Nephron (organoid): ENCODE measurements around the gene TAB3.
A peak's percentile ranks its signal among the peaks of the same experiment; 100 is the strongest.

Experiments
- H3K27ac Mint-ChIP-seq, 3 experiments: 2 replicates each; pipeline ENCODE4 v1.8.0; 2020; ENCODE audit warnings: mixed read lengths in 3 of 3, mild to moderate bottlenecking in 2 of 3, moderate library complexity in 1 of 3
- H3K27me3 Mint-ChIP-seq: 2 replicates; pipeline ENCODE4 v1.8.0; 2021; ENCODE audit warnings: low read depth, mild to moderate bottlenecking, moderate library complexity, mixed read lengths
- H3K36me3 Mint-ChIP-seq: 2 replicates; pipeline ENCODE4 v1.8.0; 2020; ENCODE audit warnings: low read depth, mixed read lengths
- H3K4me1 Mint-ChIP-seq: 2 replicates; pipeline ENCODE4 v1.8.0; 2020; ENCODE audit warnings: mixed read lengths
- H3K4me3 Mint-ChIP-seq, 3 experiments: 2 replicates each; pipeline ENCODE4 v1.8.0; 2020; ENCODE audit warnings: mild to moderate bottlenecking in 3 of 3, mixed read lengths in 3 of 3, moderate library complexity in 2 of 3
- H3K9me3 Mint-ChIP-seq: 2 replicates; pipeline ENCODE4 v1.8.0; 2020; ENCODE audit warnings: mixed read lengths
- CTCF ChIP-seq, 3 experiments: fragments of 200-600 bp; sonication (generic); IDR thresholded peaks; one replicate each; pipeline ENCODE4 v1.5.0; 2021; ENCODE audit warnings: antibody characterized with exemption in 3 of 3; ENCODE audit not compliant: unreplicated experiment in 3 of 3

TAB3 gene

DNA sequence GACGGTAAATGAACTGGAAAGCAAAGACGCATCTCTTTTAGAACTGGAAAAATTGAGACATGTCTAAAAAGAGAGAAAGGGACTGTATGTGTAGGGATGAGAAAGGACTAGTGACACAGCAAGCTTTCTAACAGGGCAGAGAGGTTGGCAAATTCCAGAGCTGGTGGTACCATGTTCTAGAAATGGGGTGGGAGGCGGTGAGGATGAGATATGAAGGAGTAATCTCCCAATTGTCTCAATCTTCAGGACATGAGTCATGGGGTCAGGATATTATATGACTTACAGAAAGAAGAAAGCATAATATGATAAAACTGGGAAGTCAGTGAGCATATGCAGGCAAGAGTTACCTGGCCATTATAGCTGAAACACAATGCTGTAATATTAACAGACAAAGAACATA lies 14.2 kb downstream of the TAB3 start:
- Mint-ChIP-seq H3K27ac (no peak overlapping the region), H3K36me3 (no peaks in the 10 kb centered on the region), H3K27me3 (no peaks in the 10 kb centered on the region), H3K9me3 (peaks cover 2% of the 10 kb centered on the region), H3K4me3 (no peak overlapping the region), H3K4me1 (no peaks in the 10 kb centered on the region)
- TF ChIP-seq CTCF (IDR thresholded peaks at IDR 0.05; ENCODE audit: unreplicated experiment in 3 of 3): no peak

DNA sequence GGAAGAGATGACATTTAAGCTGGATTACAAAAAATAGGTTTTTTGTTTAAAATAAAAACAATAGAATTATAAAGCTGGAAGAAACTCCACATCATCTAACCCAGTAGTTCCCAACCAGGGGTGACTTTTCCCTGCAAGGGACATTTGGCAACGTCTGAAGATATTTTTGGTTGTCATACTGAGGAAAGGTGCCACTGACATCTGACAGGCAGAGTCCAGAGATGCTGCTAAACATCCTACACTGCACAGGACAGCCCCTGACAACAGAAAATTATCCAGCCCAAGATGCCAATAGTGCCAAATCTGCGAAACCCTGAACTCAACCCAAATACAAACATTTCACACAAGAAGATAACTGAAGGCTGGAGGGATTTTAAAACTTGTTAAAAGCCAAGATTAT lies 18.5 kb downstream of the TAB3 start:
- Mint-ChIP-seq H3K27ac (no peak overlapping the region), H3K36me3 (peaks cover 12% of the 10 kb centered on the region), H3K4me1 (peaks cover 2% of the 10 kb centered on the region), H3K4me3 (no peak overlapping the region), H3K27me3 (no peaks in the 10 kb centered on the region), H3K9me3 (peaks cover 2% of the 10 kb centered on the region)
- TF ChIP-seq CTCF (IDR thresholded peaks at IDR 0.05; ENCODE audit: unreplicated experiment in 3 of 3): no peak

DNA sequence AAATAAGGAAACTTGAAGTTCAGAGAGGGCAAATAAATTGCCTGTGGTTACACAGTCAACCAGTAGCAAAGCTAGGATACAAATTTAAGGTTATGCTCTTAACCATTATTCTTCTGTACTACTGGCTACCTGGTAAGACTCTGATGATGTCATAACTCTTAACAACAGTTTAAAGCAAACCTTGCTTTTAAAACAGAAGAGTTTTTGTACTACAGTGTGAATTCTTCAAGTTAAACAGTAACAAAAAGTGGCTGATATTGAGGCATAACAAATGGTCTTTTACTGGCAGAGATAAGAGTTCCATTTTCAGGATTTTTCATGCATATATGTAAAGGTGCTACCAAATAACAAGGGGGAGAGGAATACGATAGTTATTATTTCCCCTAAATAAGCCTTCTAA lies 23.4 kb downstream of the TAB3 start:
- Mint-ChIP-seq H3K9me3 (no peaks in the 10 kb centered on the region), H3K27me3 (no peaks in the 10 kb centered on the region), H3K36me3 (peaks cover 12% of the 10 kb centered on the region), H3K4me1 (peaks cover 19% of the 10 kb centered on the region), H3K4me3 (no peak overlapping the region), H3K27ac (peak overlapping the region; percentile 70 to 92 (median 80))
- TF ChIP-seq CTCF (IDR thresholded peaks at IDR 0.05; ENCODE audit: unreplicated experiment in 3 of 3): no peak

DNA sequence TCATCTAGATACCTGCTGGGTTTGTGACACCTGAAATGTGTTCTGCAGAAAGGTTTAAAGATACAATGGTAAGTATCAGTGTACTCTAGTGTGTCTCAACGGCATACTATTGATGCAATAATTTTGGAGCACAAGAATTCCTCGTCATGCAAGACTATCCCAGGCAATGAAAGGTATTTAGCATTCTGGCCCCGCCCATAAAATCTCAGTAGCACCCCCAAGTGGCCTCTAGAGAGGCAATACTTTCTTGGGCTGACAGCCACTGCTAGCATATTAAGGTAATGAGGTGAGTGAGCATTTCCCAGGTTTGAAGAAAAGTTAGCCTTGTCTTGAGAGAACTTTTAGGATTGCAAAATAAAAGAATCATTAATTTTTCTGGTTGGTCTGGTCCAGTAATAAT lies 24.0 kb downstream of the TAB3 start:
- Mint-ChIP-seq H3K4me1 (peaks cover 19% of the 10 kb centered on the region), H3K27ac (peak overlapping the region; percentile 70 to 92 (median 80)), H3K27me3 (no peaks in the 10 kb centered on the region), H3K9me3 (no peaks in the 10 kb centered on the region), H3K36me3 (peaks cover 14% of the 10 kb centered on the region), H3K4me3 (no peak overlapping the region)
- TF ChIP-seq CTCF (IDR thresholded peaks at IDR 0.05; ENCODE audit: unreplicated experiment in 3 of 3): no peak

GRCh38 chrX:30864383-30864785 lies 24.7 kb downstream of the TAB3 start:
- TF ChIP-seq CTCF (IDR thresholded peaks at IDR 0.05; ENCODE audit: unreplicated experiment in 3 of 3): no peak
- no peaks in the 10 kb centered on the region for H3K27me3 Mint-ChIP-seq
- H3K4me3 Mint-ChIP-seq: no peak overlapping the region
- H3K9me3 Mint-ChIP-seq: no peaks in the 10 kb centered on the region
- H3K27ac Mint-ChIP-seq: peak overlapping the region; percentile 70 to 92 (median 80)
- peaks cover 19% of the 10 kb centered on the region for H3K4me1 Mint-ChIP-seq
- H3K36me3 Mint-ChIP-seq: peaks cover 19% of the 10 kb centered on the region

- H3K4me3 Mint-ChIP-seq: no peak overlapping the region
Measured at GRCh38 chrX:30863974-30864373, 25.1 kb downstream of the TAB3 start.

More at GRCh38 chrX:30863974-30864373, 25.1 kb downstream of the TAB3 start:
- Mint-ChIP-seq H3K36me3 (peaks cover 21% of the 10 kb centered on the region), H3K27me3 (no peaks in the 10 kb centered on the region), H3K4me1 (peaks cover 19% of the 10 kb centered on the region), H3K27ac (peak overlapping the region; percentile 70 to 92 (median 80)), H3K9me3 (no peaks in the 10 kb centered on the region)
- TF ChIP-seq CTCF (IDR thresholded peaks at IDR 0.05; ENCODE audit: unreplicated experiment in 3 of 3): no peak
